Measurements from ENCODE around the gene SBF2. TPM values are rescaled to one million over a fixed set of nuclear protein-coding genes. Genes with fewer than 3 reads are reported as not detected.

The SBF2 gene
- total and polyA plus RNA-seq, 9 of the 15 experiments (the other 6 are each of a cell fraction or from before 2014, with no cell fraction given), result 0.80 to 9.5 (median 5.0) TPM

GRCh38 chr11:9748361-9748970, 545.6 kb downstream of the SBF2 start (continued):
- TF ChIP-seq ZBTB33 (CRISPR knock-in tag; IDR thresholded peaks at IDR 0.05), result 0 out of 2 replicates have a peak, but pooled peaks have one; percentile 40
- TF ChIP-seq POLR2B (IDR thresholded peaks at IDR 0.05; ENCODE audit: low read depth, partially characterized antibody), result no peak
- no peak for TF ChIP-seq NR3C1 (CRISPR knock-in tag; IDR thresholded peaks at IDR 0.05)
- TF ChIP-seq USF2 (CRISPR knock-in tag; IDR thresholded peaks at IDR 0.05), result no peak
- TF ChIP-seq CTBP1 (IDR thresholded peaks at IDR 0.05; ENCODE audit: borderline replicate concordance), result peak; percentile 12; the same call in 1 of the 2 replicates
- TF ChIP-seq HNRNPL (IDR thresholded peaks at IDR 0.05; ENCODE audit: low read depth, low read length), result no peak
- TF ChIP-seq CREBBP (IDR thresholded peaks at IDR 0.05; ENCODE audit: low read depth, low read length), result no peak
- TF ChIP-seq ZNF609 (CRISPR knock-in tag; IDR thresholded peaks at IDR 0.05; ENCODE audit: borderline replicate concordance), result no peak
- TF ChIP-seq MLX (CRISPR knock-in tag; conservative IDR thresholded peaks at IDR 0.05), result no peak
- peak; percentile 34; the same call in 1 of the 2 replicates for TF ChIP-seq TFAP4 (CRISPR knock-in tag; IDR thresholded peaks at IDR 0.05; ENCODE audit: borderline replicate concordance)
- TF ChIP-seq JUND (IDR thresholded peaks at IDR 0.05; ENCODE audit: borderline replicate concordance, low read depth, low read length), result peak; percentile 21; the same call in 1 of the 2 replicates
- no peak; the same call in 2 of the 3 replicates for TF ChIP-seq JUND (tag; IDR thresholded peaks at IDR 0.05; ENCODE audit: borderline replicate concordance, low read depth, low read length)
- no peak for TF ChIP-seq SRSF3 (IDR thresholded peaks at IDR 0.05; ENCODE audit: insufficient read depth, low read length)
- peak; percentile 85 for TF ChIP-seq ZFP36 (IDR thresholded peaks at IDR 0.05; ENCODE audit: low read depth, low read length, partially characterized antibody)
- no peak for TF ChIP-seq PKNOX1 (IDR thresholded peaks at IDR 0.05)
- TF ChIP-seq ESRRA (IDR thresholded peaks at IDR 0.05; ENCODE audit: borderline replicate concordance, low read depth), result peak; percentile 47; the same call in 1 of the 2 replicates
